ENCODE results near the gene OR51D1.
A peak's percentile ranks its signal among the peaks of the same experiment; 100 is the strongest.

Gene OR51D1

DNA sequence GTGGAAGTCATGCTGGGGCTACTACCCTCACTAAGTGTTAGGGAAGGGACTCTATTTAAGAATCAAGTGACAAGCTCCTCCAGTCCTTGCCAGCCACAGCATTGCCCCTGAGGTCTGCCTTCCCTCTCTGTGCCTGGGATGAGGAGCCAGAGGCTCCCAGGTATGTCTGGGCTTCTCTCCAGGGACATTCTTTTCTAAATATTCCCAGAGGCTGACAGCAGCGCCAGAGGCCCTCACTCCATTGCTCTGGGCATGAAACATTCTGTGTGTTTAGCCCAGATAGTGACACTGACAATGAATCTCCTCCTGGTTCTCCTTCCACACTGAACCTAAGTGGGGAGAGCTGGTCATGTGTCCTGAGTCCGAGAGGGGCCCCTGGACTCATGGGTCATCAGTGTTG lies 8.7 kb downstream of the OR51D1 start:
- DNase-seq: no peak

- DNase-seq: no peak
Observed at GRCh38 chr11:4647766-4648165, 10.5 kb downstream of the OR51D1 start.

DNA sequence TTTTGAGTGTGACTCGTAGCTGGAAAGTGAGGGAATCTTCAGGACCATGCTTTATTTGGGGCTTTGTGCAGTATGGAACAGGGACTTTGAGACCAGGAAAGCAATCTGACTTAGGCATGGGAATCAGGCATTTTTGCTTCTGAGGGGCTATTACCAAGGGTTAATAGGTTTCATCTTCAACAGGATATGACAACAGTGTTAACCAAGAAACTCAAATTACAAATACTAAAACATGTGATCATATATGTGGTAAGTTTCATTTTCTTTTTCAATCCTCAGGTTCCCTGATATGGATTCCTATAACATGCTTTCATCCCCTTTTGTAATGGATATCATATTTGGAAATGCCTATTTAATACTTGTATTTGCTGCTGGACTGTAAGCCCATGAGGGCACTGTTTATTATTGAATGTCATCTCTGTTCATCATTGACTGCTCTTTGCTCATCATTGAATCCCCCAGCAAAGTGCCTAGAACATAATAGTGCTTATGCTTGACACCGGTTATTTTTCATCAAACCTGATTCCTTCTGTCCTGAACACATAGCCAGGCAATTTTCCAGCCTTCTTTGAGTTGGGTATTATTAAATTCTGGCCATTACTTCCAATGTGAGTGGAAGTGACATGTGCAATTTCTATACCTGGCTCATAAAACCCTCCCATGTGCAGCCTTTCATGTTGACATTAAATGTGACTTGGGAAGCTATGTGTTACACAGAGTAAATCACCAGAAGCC lies 17.5 kb downstream of the OR51D1 start:
- DNase-seq: no peak

GRCh38 chr11:4658629-4659445 lies 21.6 kb downstream of the OR51D1 start:
- DNase-seq: no peak

GRCh38 chr11:4662876-4663275 lies 25.6 kb downstream of the OR51D1 start:
- DNase-seq: no peak

- no peak for DNase-seq
Observed at GRCh38 chr11:4664183-4664582, 26.9 kb downstream of the OR51D1 start.

DNA sequence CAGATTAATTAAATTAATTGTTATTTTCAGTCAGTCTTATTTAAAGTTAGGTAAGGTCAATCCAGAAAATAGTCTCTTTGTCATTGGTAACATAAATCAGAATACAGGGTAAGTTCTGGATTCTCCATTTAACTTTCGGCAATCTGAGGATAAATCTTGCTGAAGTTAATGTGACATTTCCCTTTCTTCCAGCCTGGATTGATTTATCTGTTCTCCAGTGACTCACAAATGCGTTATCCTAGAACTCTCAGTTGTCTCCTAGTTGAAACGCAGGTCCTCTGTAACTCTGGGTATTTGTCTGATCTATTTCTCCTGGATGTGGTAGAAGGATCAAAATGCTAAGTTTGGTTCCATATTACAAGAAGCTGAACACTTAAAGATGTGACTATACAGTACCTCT lies 27.5 kb downstream of the OR51D1 start:
- DNase-seq: no peak

DNA sequence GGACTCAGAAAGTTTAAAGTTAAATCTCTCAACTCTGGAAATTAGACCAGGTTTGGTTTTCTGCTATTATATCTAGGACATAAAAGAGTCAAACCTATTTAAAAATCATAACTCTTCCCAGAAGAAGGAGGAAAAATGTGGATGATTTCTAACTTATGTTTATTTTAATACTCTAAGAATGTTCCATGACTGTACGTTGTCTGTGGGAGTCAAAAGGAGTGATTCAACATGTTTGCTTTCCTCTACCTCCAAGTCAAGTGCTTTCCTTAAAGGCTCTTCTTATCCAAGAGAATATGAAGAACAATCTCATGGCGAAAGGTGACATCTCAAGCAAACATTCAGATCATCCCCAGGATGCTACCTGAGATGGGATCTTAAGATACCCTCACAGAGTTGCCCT lies 28.1 kb downstream of the OR51D1 start:
- DNase-seq: no peak

DNA sequence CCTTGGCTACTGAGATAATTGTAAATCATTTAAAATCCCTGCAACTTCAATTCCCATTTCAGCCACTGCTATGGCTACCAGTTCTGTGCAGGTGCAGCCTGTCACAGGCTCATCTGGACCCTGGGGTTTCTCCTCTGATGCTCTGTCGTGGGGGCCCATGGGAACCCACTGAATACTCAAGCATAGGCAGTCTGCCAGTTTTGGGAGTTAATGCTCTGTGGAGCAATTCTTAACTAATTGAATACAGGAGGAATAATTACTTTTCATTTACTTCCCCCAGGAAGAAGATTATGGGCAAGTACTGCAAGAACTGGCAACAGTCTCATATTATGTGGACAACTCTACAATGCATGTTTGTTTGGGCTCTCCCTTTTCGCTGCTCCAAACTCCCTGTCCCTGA lies 34.5 kb downstream of the OR51D1 start:
- no peak for DNase-seq

DNA sequence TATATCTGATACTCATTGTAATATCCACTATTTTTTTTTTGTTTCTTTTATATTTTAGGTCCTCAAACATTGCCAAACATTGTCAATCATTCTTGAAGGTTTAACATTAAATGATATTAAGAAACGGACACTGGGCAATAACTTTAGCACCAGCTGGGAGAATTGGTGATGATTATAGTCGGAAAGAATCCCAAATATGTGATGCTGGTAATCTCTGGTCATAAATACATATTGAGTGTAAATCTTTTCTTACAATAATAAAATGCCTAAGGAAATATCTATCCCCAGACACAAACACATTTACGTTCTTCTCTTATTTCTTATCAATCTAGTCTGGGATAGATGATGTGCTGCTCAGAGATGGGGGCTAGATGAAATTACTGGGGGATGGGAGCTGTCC lies 35.2 kb downstream of the OR51D1 start:
- DNase-seq: peak; percentile 67

DNA sequence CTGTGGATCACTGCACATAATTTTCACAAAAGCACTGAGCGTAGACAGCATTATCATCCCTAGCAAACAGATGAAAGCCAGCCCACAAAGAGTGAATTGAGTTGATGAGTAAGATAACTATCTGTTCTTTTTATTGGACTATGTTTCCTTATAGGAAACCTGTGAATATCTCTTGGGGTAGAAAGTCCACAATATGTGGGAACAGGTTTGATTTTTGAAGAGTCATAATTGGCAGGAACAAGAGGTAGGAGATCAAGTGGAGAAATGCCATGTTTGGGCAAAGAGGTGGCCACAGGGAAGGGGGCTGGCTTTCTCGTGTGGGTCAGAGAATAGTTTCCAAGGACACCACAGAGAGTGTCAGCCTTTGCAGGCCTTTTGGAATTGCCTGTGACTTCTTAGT lies 36.5 kb downstream of the OR51D1 start:
- no peak for DNase-seq

GRCh38 chr11:4677948-4678347 lies 40.7 kb downstream of the OR51D1 start:
- DNase-seq: no peak

- no peak for DNase-seq
Observed at GRCh38 chr11:4680341-4680740, 43.1 kb downstream of the OR51D1 start.

GRCh38 chr11:4682623-4683419 lies 45.5 kb downstream of the OR51D1 start:
- peak; percentile 53 for DNase-seq

DNA sequence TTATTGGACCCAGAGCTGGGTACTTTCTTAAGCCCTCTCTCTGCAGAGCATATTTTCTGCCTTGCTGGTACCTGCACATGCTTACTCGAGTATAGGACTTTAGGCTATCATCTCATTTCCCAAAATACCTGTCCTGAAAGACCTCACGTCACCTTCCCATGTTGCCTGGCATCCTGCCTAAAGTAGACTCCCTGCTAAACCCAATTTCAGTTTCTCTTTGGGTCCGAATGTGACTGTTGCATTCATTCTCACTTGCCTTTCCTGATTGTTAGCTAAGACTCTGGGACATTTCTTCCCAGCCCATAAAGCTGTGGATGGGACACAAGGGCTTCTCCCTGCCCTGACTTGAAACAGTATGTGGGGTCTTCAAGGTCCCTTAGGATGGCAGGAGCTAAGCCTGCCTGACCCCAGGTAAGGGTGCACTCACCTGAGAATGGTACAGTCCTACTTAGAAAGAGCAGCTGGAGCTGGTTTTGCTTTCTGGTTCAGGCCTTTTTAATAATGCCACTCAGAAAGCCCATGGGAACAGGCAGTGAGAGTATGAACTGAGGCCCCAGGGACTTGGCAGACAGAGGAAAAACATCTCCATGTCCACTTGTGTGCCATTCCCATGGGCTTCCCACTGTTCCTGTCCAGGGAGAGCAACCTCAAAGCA lies 47.5 kb downstream of the OR51D1 start:
- no peak for DNase-seq
